ENCODE data around the gene GYG2.
"Not testable (repeated sequence)": the region's sequence is repeated elsewhere in the genome, so short reads cannot be mapped to it uniquely, and the experiment has no call there.

GYG2 gene

DNA sequence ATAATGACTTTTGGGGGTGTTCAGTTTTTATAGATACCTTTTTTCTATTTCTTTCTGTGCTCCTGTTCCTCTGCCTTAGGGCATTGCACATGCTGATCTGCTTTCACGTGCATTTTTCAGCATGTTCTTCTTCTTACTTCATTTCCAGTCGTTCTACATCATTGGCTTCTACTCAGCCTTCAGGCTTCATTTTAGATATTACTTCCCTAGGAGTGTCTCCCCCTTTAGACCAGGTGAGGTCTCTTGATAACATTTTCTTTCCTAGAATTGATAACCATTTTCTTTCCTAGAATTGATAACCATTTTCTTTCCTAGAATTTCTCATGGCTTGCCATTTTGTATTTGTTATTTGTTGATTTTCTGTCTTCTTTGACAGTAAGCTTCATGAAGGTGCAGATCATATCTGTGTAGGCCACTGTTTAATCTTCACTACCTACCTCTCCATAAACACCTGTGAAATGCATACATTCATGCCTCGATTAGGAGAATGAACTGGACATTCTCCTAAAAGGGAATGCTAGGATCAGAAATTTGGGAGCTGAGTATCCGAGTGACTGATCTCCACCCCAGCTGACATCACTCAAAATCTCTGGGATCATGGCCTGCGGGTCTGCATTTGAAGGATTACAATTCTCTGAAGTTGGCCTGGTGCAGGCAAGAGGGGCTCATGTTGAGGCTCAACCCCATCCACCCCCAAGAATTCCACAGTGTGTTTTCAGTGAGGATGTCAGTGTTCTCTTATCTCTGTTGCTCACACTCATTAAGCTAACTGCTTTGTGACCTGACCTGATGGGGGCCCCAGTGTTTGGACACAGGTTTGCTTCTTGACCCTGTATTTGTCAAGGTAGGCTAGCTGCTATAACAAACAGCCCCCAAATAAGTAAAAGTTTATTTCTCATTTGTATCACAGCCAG, 45.7 kb downstream of the GYG2 start:
- DNase-seq = no peak

- DNase-seq = no peak
Observed at GRCh38 chrX:2875136-2875481, 46.4 kb downstream of the GYG2 start.

GRCh38 chrX:2875798-2876399, 47.2 kb downstream of the GYG2 start:
- peak; percentile 10 for DNase-seq

DNA sequence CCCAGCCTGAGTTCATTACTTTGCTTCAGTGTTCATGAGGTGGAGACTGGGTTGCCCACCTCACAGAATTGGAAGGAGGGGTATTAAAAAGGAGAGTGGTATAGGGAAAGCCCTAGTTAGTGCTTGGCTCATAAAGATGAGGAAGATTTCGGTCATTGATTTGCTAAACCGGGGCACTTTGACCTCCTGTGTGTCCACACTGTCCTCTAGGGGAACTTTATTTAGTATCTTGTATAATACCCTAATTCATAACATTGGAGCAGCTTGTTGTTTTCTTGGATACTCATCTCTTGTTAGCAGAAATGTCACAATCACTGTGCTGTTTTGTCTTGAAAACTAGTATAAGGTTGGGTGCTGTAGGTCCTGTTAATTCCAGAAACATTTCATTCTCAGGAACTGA, 49.8 kb downstream of the GYG2 start:
- DNase-seq = no peak

- DNase-seq = no peak
Observed at GRCh38 chrX:2879670-2880069, 50.9 kb downstream of the GYG2 start.

DNA sequence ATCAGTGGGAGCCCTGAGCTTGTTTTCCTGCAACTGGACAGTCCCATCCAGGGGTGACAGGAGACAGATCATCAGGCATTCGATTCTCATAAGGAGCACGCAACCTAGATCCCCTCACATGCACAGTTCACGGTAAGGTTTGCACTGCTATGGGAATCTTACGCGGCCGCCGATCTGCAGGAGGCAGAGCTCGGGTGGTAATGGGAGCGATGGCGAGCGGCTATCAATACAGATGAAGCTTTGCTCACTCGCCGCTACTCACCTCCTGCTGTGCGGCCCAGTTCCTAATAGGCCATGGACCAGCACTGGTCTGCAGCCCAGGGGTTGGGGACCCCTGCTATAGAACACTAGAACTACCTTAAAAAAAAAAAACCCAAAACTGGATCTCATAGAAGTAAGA, 55.0 kb downstream of the GYG2 start:
- DNase-seq = no peak

GRCh38 chrX:2888309-2888708, 59.6 kb downstream of the GYG2 start:
- DNase-seq = no peak

- no peak for DNase-seq
Observed at GRCh38 chrX:2889045-2889605, 60.4 kb downstream of the GYG2 start.

GRCh38 chrX:2889706-2890490, 61.2 kb downstream of the GYG2 start:
- DNase-seq = peak; percentile 2

DNA sequence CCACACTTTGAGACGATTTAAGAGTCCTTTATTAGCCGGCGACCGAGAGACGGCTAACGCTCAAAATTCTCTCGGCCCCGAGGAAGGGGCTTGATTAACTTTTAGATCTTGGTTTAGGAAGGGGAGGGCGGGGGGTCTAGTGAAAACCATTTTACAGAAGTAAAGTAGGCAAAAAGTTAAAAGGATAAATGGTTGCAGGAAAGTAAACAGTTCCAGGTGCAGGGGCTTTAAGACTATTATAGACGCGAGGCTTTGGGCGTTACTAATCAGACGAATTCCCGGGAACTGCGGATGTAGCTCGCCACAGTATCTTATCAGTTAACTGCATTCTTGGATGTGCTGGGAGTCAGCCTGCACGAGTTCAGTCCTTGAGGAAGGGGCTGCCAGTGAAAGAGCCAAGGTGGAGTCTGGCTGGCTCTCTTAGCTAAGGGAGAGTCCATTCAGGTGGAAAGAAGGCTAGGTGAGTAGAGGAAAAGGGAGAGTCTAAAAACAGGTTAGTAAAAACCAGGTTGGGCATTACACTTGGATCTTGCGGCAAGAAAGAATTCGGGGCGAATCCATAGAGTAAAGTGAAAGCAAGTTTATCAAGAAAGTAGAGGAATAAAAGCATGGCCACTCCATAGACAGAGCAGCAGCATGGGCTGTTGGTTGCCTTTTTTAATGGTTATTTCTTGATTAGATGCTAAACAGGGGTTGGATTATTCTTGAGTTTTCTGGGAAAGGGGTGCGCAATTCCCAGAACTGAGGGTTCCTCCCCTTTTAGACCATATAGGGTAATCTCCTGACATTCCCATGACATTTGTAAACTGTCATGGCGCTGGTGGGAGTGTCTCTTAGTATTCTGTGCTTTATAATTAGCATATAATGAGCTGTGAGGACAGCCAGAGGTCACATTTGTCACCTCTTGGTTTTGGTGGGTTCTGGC, 62.1 kb downstream of the GYG2 start:
- not testable (repeated sequence) for DNase-seq

- DNase-seq = peak; percentile 2
Observed at GRCh38 chrX:2892816-2893215, 64.1 kb downstream of the GYG2 start.

- DNase-seq = peak; percentile 2
Observed at GRCh38 chrX:2894885-2895292, 66.2 kb downstream of the GYG2 start.

- no peak for DNase-seq
Observed at GRCh38 chrX:2897311-2897689, 68.6 kb downstream of the GYG2 start.

DNA sequence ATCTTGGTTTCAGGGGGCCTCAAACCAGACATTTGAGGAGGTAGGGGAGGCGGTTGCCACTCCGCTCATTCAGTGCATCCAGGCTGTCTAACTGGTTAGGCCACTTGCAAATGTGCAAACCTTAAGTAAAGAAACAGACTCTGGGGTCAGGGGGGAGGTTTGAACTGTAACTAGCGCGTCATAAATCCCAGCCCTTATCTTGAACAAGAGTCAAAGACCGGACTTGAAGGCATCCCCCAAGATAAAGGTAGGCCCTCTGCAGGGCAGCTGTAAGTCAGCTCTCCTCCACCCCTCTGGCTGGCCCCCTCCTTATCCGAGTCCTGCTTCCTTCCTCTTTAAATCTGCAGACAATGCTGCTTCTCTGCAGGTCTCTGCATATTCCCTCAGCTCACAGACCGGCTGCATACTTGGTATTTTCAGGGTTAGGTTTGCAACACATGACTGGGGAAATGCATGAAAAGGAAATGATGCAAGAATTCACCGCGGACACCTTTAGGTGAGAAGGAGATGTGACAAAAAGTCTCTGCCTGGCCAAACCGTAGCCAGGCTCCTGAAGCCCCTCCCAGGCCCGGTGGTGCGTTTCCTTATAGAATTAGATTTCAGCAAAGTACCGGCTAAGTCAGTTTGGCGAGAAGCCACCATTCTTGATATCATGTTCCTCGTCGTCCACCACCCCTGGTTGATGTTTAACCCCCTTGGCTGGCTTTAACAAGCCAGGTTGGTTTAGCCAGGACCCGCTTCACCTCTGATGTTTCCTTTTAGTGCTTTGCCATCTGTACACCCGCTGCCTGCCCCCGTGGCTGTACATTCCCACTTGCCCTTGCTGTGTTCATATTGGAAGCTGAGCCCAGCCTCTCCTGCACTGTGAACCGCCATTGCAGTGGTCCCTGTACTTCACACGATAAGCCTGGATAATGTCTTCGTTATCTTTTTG, 69.2 kb downstream of the GYG2 start:
- DNase-seq = peak; percentile 74

DNA sequence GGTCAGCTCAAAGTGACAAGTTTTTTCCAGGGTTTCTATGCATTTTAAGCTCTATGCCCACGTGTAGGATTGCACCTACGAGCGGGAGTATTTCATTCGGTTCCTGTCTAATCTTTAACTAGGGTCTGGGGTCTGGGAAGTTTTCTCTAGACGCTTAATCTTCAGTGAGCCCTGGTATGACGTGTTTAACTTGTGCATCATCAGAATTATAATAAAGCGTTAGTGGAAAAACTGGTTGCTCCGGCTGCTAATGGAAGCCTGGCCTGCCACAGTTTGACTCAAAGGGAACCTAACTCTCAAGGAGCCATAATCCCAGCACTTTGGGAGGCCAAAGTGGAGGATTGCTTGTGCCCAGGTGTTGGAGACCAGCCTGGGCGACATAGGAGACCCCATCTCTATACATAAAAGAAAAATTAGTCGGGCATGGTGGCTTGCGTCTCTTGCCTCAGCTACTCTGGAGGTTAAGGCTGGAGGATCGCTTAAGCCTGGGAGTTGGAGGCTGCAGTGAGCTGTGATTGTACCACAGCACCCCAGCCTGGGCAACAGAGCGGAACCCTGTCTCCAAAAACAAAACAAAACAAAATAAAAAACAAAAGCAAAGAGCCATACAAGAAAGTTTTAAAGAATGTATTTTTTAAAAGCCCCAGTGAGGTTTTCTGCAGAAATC, 70.2 kb downstream of the GYG2 start:
- DNase-seq = peak; percentile 75

DNA sequence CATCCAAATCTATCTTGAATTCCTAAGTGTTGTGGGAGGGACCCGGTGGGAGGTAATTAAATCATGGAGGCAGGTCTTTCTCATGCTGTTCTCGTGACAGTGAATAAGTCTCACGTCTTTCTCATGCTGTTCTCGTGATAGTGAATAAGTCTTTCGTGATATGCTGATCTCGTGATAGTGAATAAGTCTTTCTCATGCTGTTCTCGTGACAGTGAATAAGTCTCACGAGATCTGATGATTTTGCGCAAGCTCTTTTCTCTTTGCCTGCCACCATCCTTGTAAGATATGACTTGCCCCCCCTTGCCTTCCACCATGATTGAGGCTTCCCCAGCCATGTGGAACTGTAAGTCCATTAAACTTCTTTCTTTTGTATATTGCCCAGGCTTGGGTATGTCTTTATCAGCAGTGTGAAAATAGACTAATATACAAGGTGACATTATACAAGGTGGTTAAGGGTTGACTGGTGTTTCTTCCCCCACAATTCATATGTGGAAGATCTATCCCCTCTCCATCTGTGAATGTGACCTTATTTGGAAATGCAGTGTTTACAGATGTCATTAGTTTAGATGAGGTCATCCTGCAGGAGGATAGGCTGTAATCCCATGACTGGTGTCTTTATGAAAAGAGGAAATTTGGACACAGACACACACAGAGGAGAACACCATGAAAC, 72.8 kb downstream of the GYG2 start:
- DNase-seq = no peak

DNA sequence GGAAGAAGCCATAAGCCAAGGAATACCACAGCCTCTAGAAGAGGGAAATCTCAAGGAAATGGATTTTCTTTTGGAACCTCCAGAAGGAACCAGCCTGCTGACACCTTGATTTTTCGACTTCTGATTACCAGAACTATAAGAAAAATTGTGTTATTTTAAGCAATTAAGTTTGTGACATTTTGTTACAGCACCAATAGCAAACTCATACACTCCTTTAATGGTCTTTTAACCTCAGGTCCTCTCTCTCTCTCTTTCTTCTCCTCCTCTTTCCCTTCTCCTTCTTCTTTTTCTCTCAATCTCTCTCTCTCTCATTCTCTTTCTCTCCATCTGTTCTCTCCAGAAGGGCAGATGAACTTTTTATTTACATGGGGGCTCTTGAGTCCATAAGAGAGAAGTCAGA, 74.1 kb downstream of the GYG2 start:
- DNase-seq = no peak

DNA sequence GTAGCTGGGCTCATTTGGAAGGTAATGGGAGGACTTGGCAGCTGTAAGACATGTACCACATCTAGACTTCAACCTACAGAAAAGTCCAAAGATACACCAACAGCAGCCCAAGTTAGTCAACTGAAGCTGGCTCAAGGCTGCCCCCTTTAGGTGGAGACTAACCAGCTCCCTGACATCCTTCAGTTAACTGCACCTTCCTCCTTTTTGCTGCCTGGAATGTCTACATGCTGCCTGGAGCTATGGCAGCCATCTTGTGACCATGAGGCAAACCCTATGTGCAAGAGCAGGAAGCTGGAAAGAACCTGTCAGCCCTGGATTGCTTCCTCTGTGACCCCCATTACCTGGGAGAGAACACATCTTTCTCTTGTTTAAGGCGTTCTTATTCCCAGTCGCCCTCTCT, 74.6 kb downstream of the GYG2 start:
- no peak for DNase-seq

DNA sequence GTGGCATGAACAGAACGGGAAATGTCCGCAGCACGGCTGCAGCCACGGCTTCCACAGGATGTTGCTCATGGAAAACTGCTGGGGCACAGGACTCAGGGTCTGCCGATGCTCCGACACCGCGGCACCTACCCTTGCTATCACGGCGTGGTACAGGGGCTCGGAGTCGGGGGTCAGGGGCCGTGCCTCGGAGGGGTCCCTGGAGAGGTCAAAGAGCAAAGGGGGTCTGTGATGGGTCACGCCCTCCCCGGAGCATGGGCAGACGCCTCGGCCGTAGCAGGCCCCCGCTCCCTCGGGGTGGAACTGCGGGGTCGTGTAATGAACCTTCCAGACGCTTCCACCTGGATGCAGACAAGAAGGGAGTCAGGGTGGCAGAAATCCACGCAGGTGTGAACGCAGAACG, 78.6 kb downstream of the GYG2 start:
- DNase-seq = no peak

GRCh38 chrX:2908125-2908685, 79.5 kb downstream of the GYG2 start:
- DNase-seq = no peak

All from NCI-H526 treated with DMSO at 0.1 percent for 48 hours (cell line).